Measurements from ENCODE around the gene MEI4.

DNA sequence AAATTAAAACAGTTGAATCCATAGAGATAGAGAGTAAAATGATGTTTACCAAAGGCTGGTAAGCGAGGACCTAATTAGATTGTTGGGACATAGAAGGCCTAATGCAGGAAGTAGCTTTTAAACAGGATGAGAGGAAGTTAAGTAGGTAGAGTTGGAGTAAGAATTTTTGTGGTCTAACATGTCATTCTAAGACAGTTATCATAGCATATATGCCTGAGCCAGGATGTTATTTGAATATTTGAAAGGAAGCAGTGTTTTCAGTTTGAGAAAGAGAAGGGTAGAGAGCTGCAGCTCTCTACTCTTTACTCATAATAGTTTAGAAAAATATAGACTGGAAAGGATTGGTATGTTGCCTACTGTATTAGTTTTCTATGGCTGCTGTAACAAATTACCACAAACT lies 121.6 kb downstream of the MEI4 start:
- TF ChIP-seq, protein P1, sequence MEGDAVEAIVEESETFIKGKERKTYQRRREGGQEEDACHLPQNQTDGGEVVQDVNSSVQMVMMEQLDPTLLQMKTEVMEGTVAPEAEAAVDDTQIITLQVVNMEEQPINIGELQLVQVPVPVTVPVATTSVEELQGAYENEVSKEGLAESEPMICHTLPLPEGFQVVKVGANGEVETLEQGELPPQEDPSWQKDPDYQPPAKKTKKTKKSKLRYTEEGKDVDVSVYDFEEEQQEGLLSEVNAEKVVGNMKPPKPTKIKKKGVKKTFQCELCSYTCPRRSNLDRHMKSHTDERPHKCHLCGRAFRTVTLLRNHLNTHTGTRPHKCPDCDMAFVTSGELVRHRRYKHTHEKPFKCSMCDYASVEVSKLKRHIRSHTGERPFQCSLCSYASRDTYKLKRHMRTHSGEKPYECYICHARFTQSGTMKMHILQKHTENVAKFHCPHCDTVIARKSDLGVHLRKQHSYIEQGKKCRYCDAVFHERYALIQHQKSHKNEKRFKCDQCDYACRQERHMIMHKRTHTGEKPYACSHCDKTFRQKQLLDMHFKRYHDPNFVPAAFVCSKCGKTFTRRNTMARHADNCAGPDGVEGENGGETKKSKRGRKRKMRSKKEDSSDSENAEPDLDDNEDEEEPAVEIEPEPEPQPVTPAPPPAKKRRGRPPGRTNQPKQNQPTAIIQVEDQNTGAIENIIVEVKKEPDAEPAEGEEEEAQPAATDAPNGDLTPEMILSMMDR (IDR thresholded peaks at IDR 0.05): no peak
- TF ChIP-seq POLR2A (IDR thresholded peaks at IDR 0.05): no peak

All from heart left ventricle (tissue), 13 donors.